Stimulated activated CD8-positive, alpha-beta memory T cell treated with anti-CD3 and anti-CD28 coated beads, Interleukin-4, amount 100 ng/mL, for 24 hours (primary cell): ENCODE results near the gene KRTAP4-11.
"Not testable (repeated sequence)": the region's sequence is repeated elsewhere in the genome, so short reads cannot be mapped to it uniquely, and the experiment has no call there.

Experiments
- DNase-seq: peaks from one replicate; pipeline ENCODE4 v3.0.0-alpha.2; 2020; ENCODE audit warnings: low read depth

Gene KRTAP4-11

DNA sequence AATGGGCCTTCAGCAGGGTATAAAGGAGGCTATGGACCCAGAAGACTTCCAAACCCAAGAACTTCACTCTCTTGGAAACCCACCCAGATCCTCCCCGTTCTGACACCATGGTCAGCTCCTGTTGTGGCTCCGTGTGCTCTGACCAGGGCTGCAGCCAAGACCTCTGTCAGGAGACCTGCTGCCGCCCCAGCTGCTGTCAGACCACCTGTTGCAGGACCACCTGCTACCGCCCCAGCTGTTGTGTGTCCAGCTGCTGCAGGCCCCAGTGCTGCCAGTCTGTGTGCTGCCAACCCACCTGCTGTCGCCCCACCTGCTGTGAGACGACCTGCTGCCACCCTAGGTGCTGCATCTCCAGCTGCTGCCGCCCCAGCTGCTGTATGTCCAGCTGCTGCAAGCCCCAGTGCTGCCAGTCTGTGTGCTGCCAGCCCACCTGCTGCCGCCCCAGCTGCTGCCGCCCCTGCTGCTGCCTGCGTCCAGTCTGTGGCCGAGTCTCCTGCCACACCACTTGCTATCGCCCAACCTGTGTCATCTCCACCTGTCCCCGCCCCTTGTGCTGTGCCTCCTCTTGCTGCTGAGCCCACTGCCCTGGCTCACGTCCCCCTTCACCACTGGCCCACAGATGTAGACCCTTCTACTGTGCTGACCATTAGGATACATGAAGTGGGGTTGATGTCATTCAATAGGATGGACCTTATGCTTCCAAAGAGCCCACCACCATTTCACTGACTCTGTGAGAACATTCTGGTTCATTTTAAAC is 33.9 kb downstream of the KRTAP4-11 start, which contains the start of gene KRTAP4-7:
Gene KRTAP4-7, plus strand, starts transcription at position 51 of the 757 bp plus-strand sequence. Its CDS starts 57 bp downstream, at position 108.
- not testable (repeated sequence) for DNase-seq

GRCh38 chr17:41083427-41083826 is 34.7 kb downstream of the KRTAP4-11 start:
- not testable (repeated sequence) for DNase-seq

DNA sequence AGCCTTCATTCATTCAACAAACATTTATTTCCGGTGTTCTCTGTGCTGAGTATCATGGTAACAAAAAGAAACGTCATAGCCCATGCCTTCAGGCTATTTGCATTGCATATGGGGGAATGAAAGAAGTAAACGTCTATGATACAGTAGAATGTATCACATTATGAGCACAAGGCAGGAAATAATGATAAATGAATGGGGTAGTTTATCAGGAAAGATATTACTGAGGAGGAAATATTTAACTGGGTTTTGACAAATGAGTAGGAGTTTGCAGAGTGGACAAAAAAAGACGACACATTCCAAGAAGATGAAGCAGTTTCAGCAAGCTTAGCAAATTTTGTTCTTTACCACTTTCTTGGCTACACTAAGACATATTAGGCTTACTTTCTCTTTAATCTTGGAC is 35.5 kb downstream of the KRTAP4-11 start:
- DNase-seq: no peak

DNA sequence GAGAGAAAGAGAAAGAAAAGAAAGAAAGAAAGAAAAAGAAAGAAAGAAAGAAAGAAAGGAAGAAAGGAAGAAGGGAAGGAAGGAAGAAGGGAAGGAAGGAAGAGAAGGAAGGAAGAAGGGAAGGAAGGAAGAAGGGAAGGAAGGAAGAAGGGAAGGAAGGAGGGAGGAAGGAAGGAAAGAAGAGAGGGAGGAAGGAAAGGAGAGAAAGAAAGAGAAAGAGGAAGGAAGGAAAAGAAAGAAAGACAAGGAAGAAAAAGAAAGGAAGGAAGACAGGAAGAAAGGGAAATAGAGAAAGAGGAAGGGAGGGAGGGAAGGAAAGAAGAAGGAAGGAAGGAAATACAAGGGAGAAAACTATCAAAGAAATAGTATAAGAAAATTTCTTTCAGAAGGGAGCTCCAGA is 41.4 kb downstream of the KRTAP4-11 start:
- no peak for DNase-seq

DNA sequence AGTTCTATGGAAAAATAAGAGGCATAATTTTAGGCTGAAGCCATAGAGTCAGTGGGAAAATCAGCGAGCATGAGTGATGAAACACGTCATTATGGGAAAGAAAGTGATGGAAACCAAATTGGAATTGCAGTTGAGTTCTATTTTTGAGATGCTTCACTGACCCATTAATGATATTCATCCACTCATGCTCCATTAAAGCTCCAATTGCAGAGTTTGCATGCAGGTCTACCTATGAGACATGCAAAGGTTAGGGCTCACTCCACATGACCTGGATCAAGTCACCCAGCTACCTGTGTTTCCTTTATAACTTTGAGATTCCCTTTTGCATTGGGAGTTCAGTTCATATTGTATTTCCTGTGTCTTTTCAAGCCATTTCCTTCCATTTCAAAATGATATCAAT is 44.5 kb downstream of the KRTAP4-11 start:
- no peak for DNase-seq

- no peak for DNase-seq
Measured at GRCh38 chr17:41071606-41072360, 46.4 kb downstream of the KRTAP4-11 start.

GRCh38 chr17:41069031-41069430 is 49.1 kb downstream of the KRTAP4-11 start:
- no peak for DNase-seq

DNA sequence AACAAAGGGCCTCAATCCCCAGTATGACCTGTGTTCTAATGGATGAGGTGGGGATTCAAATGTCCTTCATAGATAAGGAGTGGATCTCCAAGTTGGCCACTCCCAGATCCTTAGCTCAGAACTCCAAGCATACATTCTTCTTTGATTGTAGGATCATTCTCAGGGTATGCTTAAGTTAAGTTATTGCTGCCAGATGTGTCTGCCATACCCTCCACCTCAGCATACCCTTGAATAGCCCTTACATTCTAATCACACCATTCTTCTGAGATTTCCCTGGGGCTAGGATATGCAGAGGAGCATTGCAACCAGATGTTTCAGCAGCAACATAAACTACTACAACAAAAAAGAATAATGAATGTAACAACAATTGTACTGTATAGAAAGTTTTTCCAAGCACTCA is 50.9 kb downstream of the KRTAP4-11 start:
- DNase-seq: no peak
